ENCODE data around the gene GTPBP2.

GTPBP2 gene

GRCh38 chr6:43575772-43576551 lies 53.1 kb downstream of the GTPBP2 start, which contains the start of the genes POLH and XPO5:
POLH (plus strand) TSS chr6:43576185; CDS start chr6:43582320, 6,135 bp downstream.
XPO5 (minus strand) TSS chr6:43576038; CDS start chr6:43575864, 174 bp downstream.
- DNase-seq (ENCODE audit: low read depth): peak; percentile 94

- DNase-seq (ENCODE audit: low read depth): peak; percentile 54
Measured at GRCh38 chr6:43575105-43575771, 53.8 kb downstream of the GTPBP2 start.

- no peak for DNase-seq (ENCODE audit: low read depth)
Measured at GRCh38 chr6:43572015-43572414, 57.0 kb downstream of the GTPBP2 start.

- peak; percentile 52 for DNase-seq (ENCODE audit: low read depth)
Measured at GRCh38 chr6:43570876-43571441, 58.1 kb downstream of the GTPBP2 start.

All from ELR (cell line).